ENCODE results near the gene ID2. TPM values are rescaled to one million over a fixed set of nuclear protein-coding genes. Genes with fewer than 3 reads are reported as not detected.

ID2 gene
- total RNA-seq, 4 donors from 2014 or later: 165 to 949 (median 312) TPM

- TF ChIP-seq CTCF (IDR thresholded peaks at IDR 0.05): no peak
- ATAC-seq (ENCODE audit: low FRiP score) (peak; percentile 21), DNase-seq (ENCODE audit: low spot score) (no peak)
Observed at GRCh38 chr2:8669157-8669817, 12.6 kb upstream of the ID2 start.

- no peak for DNase-seq (ENCODE audit: low spot score)
- no peak for TF ChIP-seq CTCF (IDR thresholded peaks at IDR 0.05)
- no peak for ATAC-seq (ENCODE audit: low FRiP score)
Observed at GRCh38 chr2:8670580-8670979, 11.3 kb upstream of the ID2 start.

GRCh38 chr2:8671176-8671575, 10.7 kb upstream of the ID2 start:
- ATAC-seq (ENCODE audit: low FRiP score): no peak
- no peak for TF ChIP-seq CTCF (IDR thresholded peaks at IDR 0.05)
- DNase-seq (ENCODE audit: low spot score): no peak

GRCh38 chr2:8671802-8672201, 10.1 kb upstream of the ID2 start:
- DNase-seq (ENCODE audit: low spot score) (no peak), ATAC-seq (ENCODE audit: low FRiP score) (no peak)
- TF ChIP-seq CTCF (IDR thresholded peaks at IDR 0.05): no peak

GRCh38 chr2:8672940-8673339, 8.9 kb upstream of the ID2 start:
- no peak for TF ChIP-seq CTCF (IDR thresholded peaks at IDR 0.05)
- DNase-seq (ENCODE audit: low spot score): no peak
- no peak for ATAC-seq (ENCODE audit: low FRiP score)

- no peak for DNase-seq (ENCODE audit: low spot score)
- TF ChIP-seq CTCF (IDR thresholded peaks at IDR 0.05): no peak
- no peak for ATAC-seq (ENCODE audit: low FRiP score)
Observed at GRCh38 chr2:8673381-8673780, 8.5 kb upstream of the ID2 start.

- no peak for TF ChIP-seq CTCF (IDR thresholded peaks at IDR 0.05)
- DNase-seq (ENCODE audit: low spot score) (no peak), ATAC-seq (ENCODE audit: low FRiP score) (no peak)
Observed at GRCh38 chr2:8674420-8675009, 7.3 kb upstream of the ID2 start.

Data from omental fat pad (tissue), 4 donors.